NCI-H2081 treated with DMSO at 0.1 percent for 48 hours (cell line): ENCODE measurements around the gene SLIT1.

ENCODE experiments used
- DNase-seq: peaks from one replicate; lab custom pipeline; 2025; lab: John Stamatoyannopoulos, UW

Gene SLIT1

GRCh38 chr10:96971324-96971723 lies 214.4 kb downstream of the SLIT1 start:
- no peak for DNase-seq

- no peak for DNase-seq
Measured at GRCh38 chr10:96968682-96969423, 216.9 kb downstream of the SLIT1 start.

GRCh38 chr10:96967847-96968246 lies 217.9 kb downstream of the SLIT1 start:
- DNase-seq: no peak

GRCh38 chr10:96964131-96964530 lies 221.6 kb downstream of the SLIT1 start:
- no peak for DNase-seq

GRCh38 chr10:96960872-96961271 lies 224.9 kb downstream of the SLIT1 start:
- DNase-seq: no peak

GRCh38 chr10:96959733-96960132 lies 226.0 kb downstream of the SLIT1 start:
- DNase-seq: no peak

- no peak for DNase-seq
Measured at GRCh38 chr10:96958071-96958470, 227.7 kb downstream of the SLIT1 start.

- DNase-seq: no peak
Measured at GRCh38 chr10:96955794-96956193, 230.0 kb downstream of the SLIT1 start.

- no peak for DNase-seq
Measured at GRCh38 chr10:96951954-96952353, 233.8 kb downstream of the SLIT1 start.

- no peak for DNase-seq
Measured at GRCh38 chr10:96949039-96949683, 236.6 kb downstream of the SLIT1 start.
